Upper lobe of left lung (tissue), 4 donors: ENCODE data around the gene TNFAIP6.

ENCODE experiments used
- POLR2A ChIP-seq, 4 donors: fragments of 450-650 bp; IDR thresholded peaks; one replicate each; pipeline ENCODE4 v1.5.1; 2016 to 2017; ENCODE audit warnings: antibody characterized with exemption in 4 of 4, mild to moderate bottlenecking in 2 of 4
- TF ChIP-seq, protein P1 (sequence below), 6 experiments: fragments of 450-650 bp in 4 of 6; fragments of 200-600 bp in 2 of 6; sonication (generic) in 2 of 6; IDR thresholded peaks; one replicate each; pipeline ENCODE4 v1.5.1; 2016 to 2019; ENCODE audit warnings: antibody characterized with exemption in 6 of 6

DNA sequence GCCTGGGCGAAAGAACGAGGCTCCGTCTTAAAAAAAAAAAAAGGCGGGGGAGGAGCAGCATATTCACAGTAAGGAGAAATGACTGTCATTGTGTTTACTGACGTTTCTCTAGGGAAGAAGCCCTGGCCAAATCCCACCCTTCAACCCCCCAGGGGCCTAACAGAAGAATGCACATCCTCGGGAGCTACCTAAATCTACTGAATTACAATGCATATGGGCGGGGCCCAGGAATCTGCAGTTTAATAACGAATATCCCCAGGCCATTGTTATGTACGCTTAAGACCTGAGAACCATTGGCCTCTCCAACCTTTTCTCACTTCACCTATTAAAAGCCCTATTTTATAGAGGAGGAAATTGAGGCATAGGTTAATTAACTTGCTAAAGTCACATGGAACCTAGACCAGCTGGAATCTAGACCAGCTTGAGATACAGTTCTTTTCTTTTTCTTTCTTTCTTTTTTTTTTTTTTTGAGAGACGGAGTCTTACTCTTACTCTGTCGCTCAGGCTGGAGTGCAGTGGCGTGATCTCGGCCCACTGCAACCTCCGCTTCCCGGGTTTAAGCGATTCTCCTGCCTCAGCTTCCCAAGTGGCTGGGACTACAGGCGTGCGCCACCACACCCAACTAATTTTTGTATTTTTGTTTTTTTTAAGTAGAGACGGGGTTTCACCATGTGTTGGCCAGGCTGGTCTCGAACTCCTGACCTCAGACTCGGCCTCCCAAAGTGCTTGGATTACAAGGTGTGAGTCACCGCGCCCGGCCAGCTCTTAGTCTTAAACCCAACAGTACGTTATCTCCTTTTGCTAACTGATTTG, 51.6 kb downstream of the TNFAIP6 start:
- TF ChIP-seq, protein P1, sequence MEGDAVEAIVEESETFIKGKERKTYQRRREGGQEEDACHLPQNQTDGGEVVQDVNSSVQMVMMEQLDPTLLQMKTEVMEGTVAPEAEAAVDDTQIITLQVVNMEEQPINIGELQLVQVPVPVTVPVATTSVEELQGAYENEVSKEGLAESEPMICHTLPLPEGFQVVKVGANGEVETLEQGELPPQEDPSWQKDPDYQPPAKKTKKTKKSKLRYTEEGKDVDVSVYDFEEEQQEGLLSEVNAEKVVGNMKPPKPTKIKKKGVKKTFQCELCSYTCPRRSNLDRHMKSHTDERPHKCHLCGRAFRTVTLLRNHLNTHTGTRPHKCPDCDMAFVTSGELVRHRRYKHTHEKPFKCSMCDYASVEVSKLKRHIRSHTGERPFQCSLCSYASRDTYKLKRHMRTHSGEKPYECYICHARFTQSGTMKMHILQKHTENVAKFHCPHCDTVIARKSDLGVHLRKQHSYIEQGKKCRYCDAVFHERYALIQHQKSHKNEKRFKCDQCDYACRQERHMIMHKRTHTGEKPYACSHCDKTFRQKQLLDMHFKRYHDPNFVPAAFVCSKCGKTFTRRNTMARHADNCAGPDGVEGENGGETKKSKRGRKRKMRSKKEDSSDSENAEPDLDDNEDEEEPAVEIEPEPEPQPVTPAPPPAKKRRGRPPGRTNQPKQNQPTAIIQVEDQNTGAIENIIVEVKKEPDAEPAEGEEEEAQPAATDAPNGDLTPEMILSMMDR (IDR thresholded peaks at IDR 0.05), result no peak
- no peak for TF ChIP-seq POLR2A (IDR thresholded peaks at IDR 0.05)
